Heart right ventricle (tissue), 16 donors: ENCODE results near the gene AOC2. TPM values are rescaled to one million over a fixed set of nuclear protein-coding genes. Genes with fewer than 3 reads are reported as not detected.
A peak's percentile ranks its signal among the peaks of the same experiment; 100 is the strongest.

ENCODE experiments used
- ATAC-seq, 8 donors: fragments of 200-7000 bp; cut with Tn5 transposase; one replicate each; pipeline ENCODE4 v1.9.1; 2020; ENCODE audit warnings: mild to moderate bottlenecking in 8 of 8, moderate library complexity in 8 of 8, moderate number of reproducible peaks in 1 of 8
- DNase-seq, 2 donors: peaks; one replicate each; pipeline ENCODE4 v3.0.0-alpha.2; 2020
- H3K27ac ChIP-seq, 10 donors: fragments of 200-600 bp; sonication (generic) in 2 of 10; one replicate each; pipeline versions ENCODE4 v1.5.0 to v1.8.0; 2020 to 2022; ENCODE audit warnings: mild to moderate bottlenecking in 3 of 10
- H3K27me3 ChIP-seq, 7 donors: fragments of 200-600 bp; one replicate each; pipeline ENCODE4 v1.8.0; 2021 to 2022; ENCODE audit warnings: mild to moderate bottlenecking in 2 of 7
- H3K36me3 ChIP-seq, 9 donors: fragments of 200-600 bp; sonication (generic) in 1 of 9; one replicate each; pipeline versions ENCODE4 v1.5.0 to v1.8.0; 2020 to 2022; ENCODE audit warnings: mild to moderate bottlenecking in 2 of 9
- H3K4me1 ChIP-seq, 9 donors: fragments of 200-600 bp; sonication (generic) in 1 of 9; one replicate each; pipeline versions ENCODE4 v1.5.0 to v1.8.0; 2020 to 2022; ENCODE audit warnings: mild to moderate bottlenecking in 4 of 9
- H3K4me3 ChIP-seq, 10 donors: fragments of 200-600 bp; sonication (generic) in 2 of 10; one replicate each; pipeline versions ENCODE4 v1.5.0 to v1.8.0; 2020 to 2022; ENCODE audit warnings: mild to moderate bottlenecking in 7 of 10, moderate library complexity in 2 of 10
- H3K9me3 ChIP-seq, 11 donors: fragments of 200-600 bp in 10 of 11; sonication (generic) in 2 of 11; one replicate each; pipeline versions ENCODE4 v1.5.0 to v1.8.0; 2013 to 2022; ENCODE audit warnings: mild to moderate bottlenecking in 2 of 11, control low read depth in 1 of 11, moderate library complexity in 1 of 11
- WGBS, 2 donors: extraction: QIAGEN DNeasy Blood & Tissue Kit; methylation state at CpG; one replicate each; pipeline ENCODE4 v1.1.7; 2013; ENCODE audit warnings: inconsistent platforms in 1 of 2; 5-methylcytosine and 5-hydroxymethylcytosine counted together
- intact Hi-C, 10 donors: fragments of 100-400 bp; cut with DNase I; formaldehyde crosslinking; loops; one replicate each; pipeline versions ENCODE4 v1.11.1 to v1.14.2; 2022
- polyA plus RNA-seq, 2 donors: library from polyadenylated mRNA; stranded (reverse); fragments of 200-250 nt; gene quantifications; one replicate each; pipeline ENCODE4 v1.2.3, GENCODE V29; 2013
- total RNA-seq, 10 donors: library from RNA; stranded (reverse); fragmentation: NEBNext Ultra II Directional in 3 of 10; extraction: Animal tissue kit (Norgen Biotek cat#: 25700) in 3 of 10; gene quantifications; one replicate each; pipeline versions ENCODE4 v1.2.1 to v1.2.4, GENCODE V29; 2021 to 2023
- TF ChIP-seq, protein P1 (sequence below), 9 donors: fragments of 200-600 bp; sonication (generic) in 2 of 9; IDR thresholded peaks; one replicate each; pipeline versions ENCODE4 v1.5.0 to v1.8.0; 2021 to 2022; ENCODE audit warnings: antibody characterized with exemption in 9 of 9, mild to moderate bottlenecking in 5 of 9, moderate library complexity in 1 of 9
- donor health status: Arrhythmogenic right ventricular cardiomyopathy.
- donor health status: ischemic (EF 13 %, LVEDD 7.1; RV severe dilation, severe dysfunction).
- donor health status: healthy with polysubstance abuse.
- donor health status: DM: no; HTN: yes; CAD: no.
- donor health status: DM: no; HTN: no; CAD: no.
- donor health status: ischemic (EF 25% LVEDD 6.9; RV normal size, moderate dysfunction).
- donor health status: ischemic (EF 25% LVEDD 5.7; RV mildly dilated, moderate dysfunction).
- donor health status: healthy.
- donor health status: DM: yes; HTN: yes; CAD: no.
- donor health status: Ischemic cardiomyopathy.
- donor health status: ischemic (EF 35%, LVEDD 5.7; RV mildly dilated, moderate dysfunction).
- donor health status: nonischemic (EF 11% LVEDD 7.7; RV severe dilation, severe dysfunction).
- donor health status: DM: yes; HTN: yes; CAD: no.
- donor health status: PGD.
- donor health status: ischemic (EF 29% LVEDD 5.4; RV normal size, mild dysfunction).
- donor health status: nonischemic (EF 23%, LVEDD 6.1; RV moderate dilation, normal function).

Gene AOC2
- total and polyA plus RNA-seq, 12 donors, result 0.14 to 0.72 (median 0.51) TPM

DNA sequence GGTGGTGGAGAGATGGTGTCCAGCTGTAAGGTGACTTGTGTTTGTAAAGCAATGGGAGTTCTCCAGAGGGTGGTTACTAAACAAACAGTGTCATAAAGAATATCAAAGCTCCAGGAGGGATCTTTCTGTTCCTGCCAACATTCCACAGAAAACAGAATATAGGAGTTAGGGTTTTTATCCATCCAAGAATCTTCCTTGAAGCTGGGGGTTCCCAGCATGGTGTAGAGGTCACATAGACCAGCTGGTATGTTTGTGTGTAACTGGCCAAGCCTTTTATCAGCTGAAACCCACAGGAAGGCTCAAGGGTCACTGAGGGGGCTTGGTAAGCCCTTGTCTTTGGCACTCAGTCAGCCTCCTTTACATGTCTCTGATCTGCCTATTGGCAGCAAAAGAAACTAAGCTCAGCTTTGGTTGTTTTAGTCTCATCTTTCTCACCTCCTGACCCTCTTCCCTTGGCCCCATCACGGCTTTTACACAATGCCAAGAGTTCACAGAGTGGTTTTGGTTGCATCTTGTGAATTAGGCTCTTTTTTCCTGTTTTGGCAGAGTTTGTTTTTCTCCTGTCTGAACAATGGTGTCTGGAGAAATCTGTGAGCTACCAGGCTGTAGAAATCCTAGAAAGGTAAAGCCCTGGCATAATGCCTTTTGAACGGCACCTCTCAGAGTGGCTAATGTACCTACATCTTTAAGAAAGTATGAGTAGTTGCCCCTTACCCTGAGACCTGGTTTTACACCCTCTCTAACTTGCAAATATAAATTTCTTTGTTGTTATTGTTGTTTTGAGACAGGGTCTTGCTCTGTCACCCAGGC, 41.1 kb upstream of the AOC2 start:
- H3K36me3 ChIP-seq, result peaks cover 0 to 5% (median 0%) of the 10 kb centered on the region in 9 donors
- TF ChIP-seq, protein P1, sequence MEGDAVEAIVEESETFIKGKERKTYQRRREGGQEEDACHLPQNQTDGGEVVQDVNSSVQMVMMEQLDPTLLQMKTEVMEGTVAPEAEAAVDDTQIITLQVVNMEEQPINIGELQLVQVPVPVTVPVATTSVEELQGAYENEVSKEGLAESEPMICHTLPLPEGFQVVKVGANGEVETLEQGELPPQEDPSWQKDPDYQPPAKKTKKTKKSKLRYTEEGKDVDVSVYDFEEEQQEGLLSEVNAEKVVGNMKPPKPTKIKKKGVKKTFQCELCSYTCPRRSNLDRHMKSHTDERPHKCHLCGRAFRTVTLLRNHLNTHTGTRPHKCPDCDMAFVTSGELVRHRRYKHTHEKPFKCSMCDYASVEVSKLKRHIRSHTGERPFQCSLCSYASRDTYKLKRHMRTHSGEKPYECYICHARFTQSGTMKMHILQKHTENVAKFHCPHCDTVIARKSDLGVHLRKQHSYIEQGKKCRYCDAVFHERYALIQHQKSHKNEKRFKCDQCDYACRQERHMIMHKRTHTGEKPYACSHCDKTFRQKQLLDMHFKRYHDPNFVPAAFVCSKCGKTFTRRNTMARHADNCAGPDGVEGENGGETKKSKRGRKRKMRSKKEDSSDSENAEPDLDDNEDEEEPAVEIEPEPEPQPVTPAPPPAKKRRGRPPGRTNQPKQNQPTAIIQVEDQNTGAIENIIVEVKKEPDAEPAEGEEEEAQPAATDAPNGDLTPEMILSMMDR (IDR thresholded peaks at IDR 0.05), result no peak
- DNase-seq, result no peak
- no peaks in the 10 kb centered on the region for H3K9me3 ChIP-seq
- intact Hi-C loops, result no loop called here
- 57 to 60% methylated on average over 2 of the region's 2 CpGs for WGBS, 2 donors
- H3K4me1 ChIP-seq, result peaks cover 0 to 7% (median 4%) of the 10 kb centered on the region in 9 donors
- H3K27me3 ChIP-seq, result no peaks in the 10 kb centered on the region
- no peak overlapping the region for H3K27ac ChIP-seq
- no peak overlapping the region for H3K4me3 ChIP-seq
- no peak for ATAC-seq

- no peak overlapping the region for H3K27ac ChIP-seq
- intact Hi-C loops, result no loop called here
Observed at GRCh38 chr17:42804918-42805367, 39.4 kb upstream of the AOC2 start.

DNA sequence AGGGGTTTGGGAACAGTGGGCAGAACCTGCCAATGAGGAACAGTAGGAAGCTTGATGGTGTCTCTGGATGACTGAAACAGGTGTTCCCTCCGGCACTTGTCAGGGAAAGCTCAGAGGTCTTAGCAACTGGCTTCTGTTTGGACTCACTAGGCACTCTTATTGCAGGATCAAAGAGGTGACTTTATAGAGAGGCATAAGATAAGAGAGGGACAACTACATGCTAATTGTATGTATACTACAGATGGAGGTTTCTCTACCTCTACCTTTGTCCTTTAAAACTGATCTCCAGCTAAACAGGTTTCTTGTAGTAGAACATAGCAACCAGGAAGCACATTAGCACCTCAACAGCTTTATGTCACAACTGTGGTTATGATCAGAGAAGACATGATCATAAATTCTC, 38.1 kb upstream of the AOC2 start:
- no peak for DNase-seq
- no peak overlapping the region for H3K27ac ChIP-seq
- intact Hi-C loops, result loop anchor here in 1 of 10 donors (2.0 kb wide), 1 partner anchor 43 kb away; no protein-coding TSS in a partner anchor
- ATAC-seq, result no peak
- peaks cover 0 to 35% (median 14%) of the 10 kb centered on the region in 9 donors for H3K36me3 ChIP-seq
- H3K4me1 ChIP-seq, result no peaks in the 10 kb centered on the region
- H3K4me3 ChIP-seq, result no peak overlapping the region
- no peaks in the 10 kb centered on the region for H3K9me3 ChIP-seq
- no peaks in the 10 kb centered on the region for H3K27me3 ChIP-seq
- TF ChIP-seq, protein P1 (IDR thresholded peaks at IDR 0.05), result no peak
- WGBS, 2 donors, result 95 to 97% methylated on average over 1 of the region's 1 CpG

More at GRCh38 chr17:42804918-42805367, 39.4 kb upstream of the AOC2 start:
- ATAC-seq (no peak), DNase-seq (no peak)
- Histone ChIP-seq H3K36me3 (peaks cover 0 to 22% (median under 1%) of the 10 kb centered on the region in 9 donors), H3K4me1 (no peaks in the 10 kb centered on the region), H3K4me3 (no peak overlapping the region), H3K9me3 (no peaks in the 10 kb centered on the region), H3K27me3 (no peaks in the 10 kb centered on the region)
- TF ChIP-seq, protein P1 (IDR thresholded peaks at IDR 0.05), result no peak
- 93 to 97% methylated on average over 1 of the region's 1 CpG for WGBS, 2 donors

- 32 to 38% methylated on average over 3 of the region's 3 CpGs for WGBS, 2 donors
- Histone ChIP-seq H3K27ac (no peak overlapping the region), H3K36me3 (peaks cover 0 to 65% (median 32%) of the 10 kb centered on the region in 9 donors), H3K4me1 (peaks cover 0 to 3% (median 0%) of the 10 kb centered on the region in 9 donors), H3K27me3 (no peaks in the 10 kb centered on the region), H3K9me3 (no peaks in the 10 kb centered on the region), H3K4me3 (no peak overlapping the region)
- TF ChIP-seq, protein P1 (IDR thresholded peaks at IDR 0.05), result no peak
- intact Hi-C loops, result no loop called here
- ATAC-seq (peak in 1 of 8 donors; percentile 82), DNase-seq (no peak)
Observed at GRCh38 chr17:42809250-42809649, 35.1 kb upstream of the AOC2 start.
